WTC11 (cell line): ENCODE measurements around the gene CDCA4.

Experiments used
- CTCF ChIP-seq: fragments of 200-600 bp; IDR thresholded peaks from 2 replicates; pipeline ENCODE4 v1.8.0; 2022; ENCODE audit warnings: antibody characterized with exemption
- IRF1 ChIP-seq: sonication (generic); formaldehyde crosslinking; IDR thresholded peaks from 2 replicates; pipeline ENCODE4 v1.8.0; 2023; ENCODE audit warnings: missing genetic modification reagents
- NR1H2 ChIP-seq: sonication (generic); formaldehyde crosslinking; IDR thresholded peaks from 2 replicates; pipeline ENCODE4 v1.9.0; 2021; ENCODE audit warnings: mild to moderate bottlenecking, moderate library complexity, missing genetic modification reagents
- TEAD4 ChIP-seq: sonication (generic); formaldehyde crosslinking; IDR thresholded peaks from 2 replicates; pipeline ENCODE4 v1.8.0; 2022; ENCODE audit warnings: mild to moderate bottlenecking, missing genetic modification reagents
- USF2 ChIP-seq: sonication (generic); formaldehyde crosslinking; IDR thresholded peaks from 2 replicates; pipeline ENCODE4 v1.8.1; 2023; ENCODE audit warnings: mild to moderate bottlenecking, missing genetic modification reagents, moderate library complexity
- ZNF138 ChIP-seq: sonication (generic); formaldehyde crosslinking; conservative IDR thresholded peaks from 2 replicates; pipeline ENCODE4 v1.8.1; 2022; ENCODE audit warnings: mild to moderate bottlenecking, moderate library complexity, missing genetic modification reagents

- TF ChIP-seq TEAD4 (CRISPR knock-in tag) (no peak), USF2 (CRISPR knock-in tag) (no peak), CTCF (no peak), ZNF138 (CRISPR knock-in tag) (no peak), IRF1 (CRISPR knock-in tag) (no peak), NR1H2 (CRISPR knock-in tag) (no peak)
Measured at GRCh38 chr14:105043641-105044040, 22.8 kb upstream of the CDCA4 start.
